DOHH2 (cell line): Measurements from ENCODE around the gene RGS8.

Experiments used
- EZH2phosphoT487 ChIP-seq: fragments of 200-600 bp; sonication (generic); IDR thresholded peaks from 2 replicates; pipeline ENCODE4 v1.6.1; 2017; ENCODE audit warnings: borderline replicate concordance, mild to moderate bottlenecking, antibody characterized with exemption, low read length, moderate library complexity, mixed read lengths
- TF ChIP-seq, protein P1 (sequence below): fragments of 200-600 bp; sonication (generic); IDR thresholded peaks from one replicate; pipeline ENCODE4 v1.5.1; 2014; ENCODE audit warnings: antibody characterized with exemption, mild to moderate bottlenecking, low read depth, low read length; ENCODE audit not compliant: poor library complexity, severe bottlenecking

DNA sequence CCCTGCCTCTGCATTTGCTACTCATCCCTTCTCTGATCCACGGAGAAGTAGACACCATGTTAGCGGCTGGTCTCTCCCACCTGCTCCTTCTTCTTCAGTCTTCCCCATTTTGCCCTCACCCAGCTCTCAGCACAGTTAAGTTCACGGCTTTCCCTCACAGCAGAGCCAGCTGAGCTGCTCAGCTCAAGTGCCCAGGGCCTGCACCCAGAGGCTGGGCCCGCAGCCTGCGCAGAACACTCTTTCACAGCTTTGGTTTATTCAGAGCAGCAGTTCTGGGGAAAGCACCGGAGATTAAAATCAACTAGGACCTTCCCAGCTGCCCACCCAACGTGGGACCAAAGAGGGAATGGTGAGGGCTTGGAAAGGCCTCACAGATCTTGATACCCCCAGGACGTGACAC, 41.9 kb downstream of the RGS8 start:
- TF ChIP-seq, protein P1, sequence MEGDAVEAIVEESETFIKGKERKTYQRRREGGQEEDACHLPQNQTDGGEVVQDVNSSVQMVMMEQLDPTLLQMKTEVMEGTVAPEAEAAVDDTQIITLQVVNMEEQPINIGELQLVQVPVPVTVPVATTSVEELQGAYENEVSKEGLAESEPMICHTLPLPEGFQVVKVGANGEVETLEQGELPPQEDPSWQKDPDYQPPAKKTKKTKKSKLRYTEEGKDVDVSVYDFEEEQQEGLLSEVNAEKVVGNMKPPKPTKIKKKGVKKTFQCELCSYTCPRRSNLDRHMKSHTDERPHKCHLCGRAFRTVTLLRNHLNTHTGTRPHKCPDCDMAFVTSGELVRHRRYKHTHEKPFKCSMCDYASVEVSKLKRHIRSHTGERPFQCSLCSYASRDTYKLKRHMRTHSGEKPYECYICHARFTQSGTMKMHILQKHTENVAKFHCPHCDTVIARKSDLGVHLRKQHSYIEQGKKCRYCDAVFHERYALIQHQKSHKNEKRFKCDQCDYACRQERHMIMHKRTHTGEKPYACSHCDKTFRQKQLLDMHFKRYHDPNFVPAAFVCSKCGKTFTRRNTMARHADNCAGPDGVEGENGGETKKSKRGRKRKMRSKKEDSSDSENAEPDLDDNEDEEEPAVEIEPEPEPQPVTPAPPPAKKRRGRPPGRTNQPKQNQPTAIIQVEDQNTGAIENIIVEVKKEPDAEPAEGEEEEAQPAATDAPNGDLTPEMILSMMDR = no peak
- TF ChIP-seq EZH2phosphoT487 = no peak
